Adrenal gland (tissue), 5 donors: ENCODE measurements around the gene DBT.
"Not testable (repeated sequence)": the region's sequence is repeated elsewhere in the genome, so short reads cannot be mapped to it uniquely, and the experiment has no call there.

Experiments used
- POLR2A ChIP-seq, 2 donors: fragments of 450-650 bp; IDR thresholded peaks; one replicate each; pipeline ENCODE4 v1.6.1; 2017; ENCODE audit warnings: antibody characterized with exemption in 2 of 2, mild to moderate bottlenecking in 2 of 2, moderate library complexity in 1 of 2
- TF ChIP-seq, protein P1 (sequence below), 6 experiments: fragments of 450-650 bp in 4 of 6; fragments of 200-600 bp in 2 of 6; sonication (generic) in 1 of 6; IDR thresholded peaks; 1 replicate in 5 of 6; 2 replicates in 1 of 6; pipeline versions ENCODE4 v1.5.1 to v1.8.0; 2016 to 2021; ENCODE audit warnings: antibody characterized with exemption in 6 of 6, mild to moderate bottlenecking in 2 of 6, moderate library complexity in 1 of 6
- donor health status: DM: no; HTN: no; CAD: no.

- TF ChIP-seq, protein P1, sequence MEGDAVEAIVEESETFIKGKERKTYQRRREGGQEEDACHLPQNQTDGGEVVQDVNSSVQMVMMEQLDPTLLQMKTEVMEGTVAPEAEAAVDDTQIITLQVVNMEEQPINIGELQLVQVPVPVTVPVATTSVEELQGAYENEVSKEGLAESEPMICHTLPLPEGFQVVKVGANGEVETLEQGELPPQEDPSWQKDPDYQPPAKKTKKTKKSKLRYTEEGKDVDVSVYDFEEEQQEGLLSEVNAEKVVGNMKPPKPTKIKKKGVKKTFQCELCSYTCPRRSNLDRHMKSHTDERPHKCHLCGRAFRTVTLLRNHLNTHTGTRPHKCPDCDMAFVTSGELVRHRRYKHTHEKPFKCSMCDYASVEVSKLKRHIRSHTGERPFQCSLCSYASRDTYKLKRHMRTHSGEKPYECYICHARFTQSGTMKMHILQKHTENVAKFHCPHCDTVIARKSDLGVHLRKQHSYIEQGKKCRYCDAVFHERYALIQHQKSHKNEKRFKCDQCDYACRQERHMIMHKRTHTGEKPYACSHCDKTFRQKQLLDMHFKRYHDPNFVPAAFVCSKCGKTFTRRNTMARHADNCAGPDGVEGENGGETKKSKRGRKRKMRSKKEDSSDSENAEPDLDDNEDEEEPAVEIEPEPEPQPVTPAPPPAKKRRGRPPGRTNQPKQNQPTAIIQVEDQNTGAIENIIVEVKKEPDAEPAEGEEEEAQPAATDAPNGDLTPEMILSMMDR (IDR thresholded peaks at IDR 0.05), result not testable (repeated sequence)
- TF ChIP-seq POLR2A (IDR thresholded peaks at IDR 0.05), result not testable (repeated sequence)
These were observed 16.1 kb downstream of the DBT start for GRCh38 chr1:100233566-100233965.
